Measurements from ENCODE around the gene LRRC52.

GRCh38 chr1:165605246-165605645, 61.4 kb downstream of the LRRC52 start:
- TF ChIP-seq CTCF (IDR thresholded peaks at IDR 0.05) (no peak), JUND (IDR thresholded peaks at IDR 0.05) (no peak), TEAD4 (IDR thresholded peaks at IDR 0.05; ENCODE audit: borderline replicate concordance, insufficient read depth) (no peak), POLR2AphosphoS5 (IDR thresholded peaks at IDR 0.05; ENCODE audit: low read depth, low read length) (no peak), RAD21 (IDR thresholded peaks at IDR 0.05; ENCODE audit: low read length) (no peak), ZBTB33 (IDR thresholded peaks at IDR 0.05; ENCODE audit: borderline replicate concordance, low read depth) (no peak), PBX3 (IDR thresholded peaks at IDR 0.05) (no peak), EP300 (IDR thresholded peaks at IDR 0.05; ENCODE audit: borderline replicate concordance in 1 of 2, low read depth in 1 of 2, low read length in 1 of 2) (no peak), REST (IDR thresholded peaks at IDR 0.05; ENCODE audit: low read depth, low read length) (no peak), FOXJ3 (CRISPR knock-in tag; IDR thresholded peaks at IDR 0.05) (no peak)

Data from SK-N-SH (cell line).